Esophagus muscularis mucosa (tissue), 4 donors: Measurements from ENCODE around the gene LRMDA. TPM values are rescaled to one million over a fixed set of nuclear protein-coding genes. Genes with fewer than 3 reads are reported as not detected.

Experiments
- DNase-seq: peaks from one replicate; pipeline ENCODE4 v3.0.0-alpha.2; 2017; ENCODE audit errors: extremely low spot score
- H3K27ac ChIP-seq, 4 donors: fragments of 200-600 bp; sonication (generic); replicated peaks in 1 of 4; 1 replicate in 3 of 4; 2 replicates in 1 of 4; pipeline ENCODE4 v1.5.1; 2016 to 2019; ENCODE audit warnings: mild to moderate bottlenecking in 1 of 4
- H3K27me3 ChIP-seq, 4 donors: fragments of 200-600 bp; sonication (generic); one replicate each; pipeline versions ENCODE4 v1.5.1 to v1.6.0; 2016 to 2019
- H3K36me3 ChIP-seq, 4 donors: fragments of 200-600 bp; sonication (generic); one replicate each; pipeline ENCODE4 v1.5.1; 2016 to 2019
- H3K4me1 ChIP-seq, 4 donors: fragments of 200-600 bp; sonication (generic); one replicate each; pipeline ENCODE4 v1.5.1; 2016 to 2019
- H3K4me3 ChIP-seq, 4 donors: fragments of 200-600 bp; sonication (generic); 1 replicate in 2 of 4; 2 replicates in 2 of 4; pipeline ENCODE4 v1.5.1; 2016 to 2019; ENCODE audit warnings: mild to moderate bottlenecking in 4 of 4, moderate library complexity in 1 of 4
- H3K9me3 ChIP-seq, 4 donors: fragments of 200-600 bp; sonication (generic); 1 replicate in 3 of 4; 2 replicates in 1 of 4; pipeline ENCODE4 v1.5.1; 2016 to 2019
- EP300 ChIP-seq: sonication (generic); formaldehyde crosslinking; IDR thresholded peaks from one replicate; pipeline ENCODE4 v1.6.1; 2017; ENCODE audit warnings: antibody characterized with exemption
- POLR2A ChIP-seq: fragments of 450-650 bp; IDR thresholded peaks from one replicate; pipeline ENCODE4 v1.6.1; 2017; ENCODE audit warnings: antibody characterized with exemption, moderate library complexity, mild to moderate bottlenecking, low read depth
- POLR2AphosphoS5 ChIP-seq, 2 donors: sonication (generic); formaldehyde crosslinking; IDR thresholded peaks; one replicate each; pipeline ENCODE4 v1.6.1; 2017; ENCODE audit warnings: antibody characterized with exemption in 2 of 2
- WGBS: methylation state at CpG from one replicate; pipeline ENCODE4 v1.1.5; 2018; 5-methylcytosine and 5-hydroxymethylcytosine counted together
- intact Hi-C: fragments of 100-400 bp; cut with DNase I; formaldehyde crosslinking; loops from one replicate; pipeline ENCODE4 v1.15.1; 2023
- total RNA-seq, 4 donors: library from RNA; depleted of rRNA; stranded (reverse); fragments of >200 nt; gene quantifications; one replicate each; pipeline versions ENCODE4 v1.1.0 to v1.2.1, GENCODE V29; 2016
- TF ChIP-seq, protein P1 (sequence below), 3 experiments: fragments of 200-600 bp in 2 of 3; fragments of 450-650 bp in 1 of 3; sonication (generic) in 2 of 3; IDR thresholded peaks; one replicate each; pipeline ENCODE4 v1.5.1; 2017 to 2019; ENCODE audit warnings: antibody characterized with exemption in 3 of 3, mild to moderate bottlenecking in 2 of 3, moderate library complexity in 1 of 3

Gene LRMDA
- total RNA-seq, 4 donors from 2014 or later = 14.3 to 34.9 (median 26.5) TPM

DNA sequence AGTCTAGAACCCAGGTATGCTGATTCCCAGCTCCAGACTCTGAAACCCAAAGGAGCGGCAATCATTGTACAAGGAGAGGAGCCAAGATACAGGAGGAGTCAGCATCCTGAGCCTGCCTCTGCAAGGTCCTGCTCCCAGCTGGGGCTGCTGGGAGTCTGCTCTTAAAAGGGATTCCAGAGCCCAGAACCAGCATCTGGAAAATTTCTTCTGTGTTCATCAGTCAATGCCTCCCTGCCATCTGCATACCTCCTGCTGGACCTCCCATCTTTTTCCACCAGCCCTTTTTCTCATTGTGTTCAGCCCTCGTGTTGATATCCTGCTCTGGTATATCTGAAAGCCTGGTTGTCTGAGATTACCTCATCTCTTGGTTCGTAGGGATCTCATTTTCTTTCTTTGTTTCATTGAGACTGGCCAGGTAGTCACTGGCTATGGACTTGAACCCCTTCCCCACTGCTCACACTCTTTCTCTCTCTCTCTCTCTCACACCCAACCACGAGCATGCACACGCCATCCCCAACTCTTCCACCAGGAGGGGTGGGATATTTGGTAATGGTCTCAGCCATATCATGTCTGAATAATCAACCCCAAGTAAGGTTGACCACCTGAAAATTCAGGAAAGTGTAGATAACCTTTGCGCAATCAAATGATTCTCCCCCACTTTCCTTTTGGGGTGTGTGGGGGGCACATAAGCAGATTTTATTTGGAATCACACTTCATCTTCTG lies 608.8 kb downstream of the LRMDA start:
- Histone ChIP-seq H3K27me3 (no peaks in the 10 kb centered on the region), H3K4me3 (no peak overlapping the region), H3K36me3 (no peaks in the 10 kb centered on the region), H3K4me1 (peaks cover 6 to 18% (median 17%) of the 10 kb centered on the region in 4 donors), H3K9me3 (peaks cover 0 to 10% (median 8%) of the 10 kb centered on the region in 4 donors), H3K27ac (no peak overlapping the region)
- 91% methylated on average over 6 of the region's 6 CpGs for WGBS
- DNase-seq = no peak
- TF ChIP-seq POLR2AphosphoS5 (IDR thresholded peaks at IDR 0.05) (no peak), EP300 (no peak), POLR2A (no peak)
- TF ChIP-seq, protein P1, sequence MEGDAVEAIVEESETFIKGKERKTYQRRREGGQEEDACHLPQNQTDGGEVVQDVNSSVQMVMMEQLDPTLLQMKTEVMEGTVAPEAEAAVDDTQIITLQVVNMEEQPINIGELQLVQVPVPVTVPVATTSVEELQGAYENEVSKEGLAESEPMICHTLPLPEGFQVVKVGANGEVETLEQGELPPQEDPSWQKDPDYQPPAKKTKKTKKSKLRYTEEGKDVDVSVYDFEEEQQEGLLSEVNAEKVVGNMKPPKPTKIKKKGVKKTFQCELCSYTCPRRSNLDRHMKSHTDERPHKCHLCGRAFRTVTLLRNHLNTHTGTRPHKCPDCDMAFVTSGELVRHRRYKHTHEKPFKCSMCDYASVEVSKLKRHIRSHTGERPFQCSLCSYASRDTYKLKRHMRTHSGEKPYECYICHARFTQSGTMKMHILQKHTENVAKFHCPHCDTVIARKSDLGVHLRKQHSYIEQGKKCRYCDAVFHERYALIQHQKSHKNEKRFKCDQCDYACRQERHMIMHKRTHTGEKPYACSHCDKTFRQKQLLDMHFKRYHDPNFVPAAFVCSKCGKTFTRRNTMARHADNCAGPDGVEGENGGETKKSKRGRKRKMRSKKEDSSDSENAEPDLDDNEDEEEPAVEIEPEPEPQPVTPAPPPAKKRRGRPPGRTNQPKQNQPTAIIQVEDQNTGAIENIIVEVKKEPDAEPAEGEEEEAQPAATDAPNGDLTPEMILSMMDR (IDR thresholded peaks at IDR 0.05) = no peak
- intact Hi-C loops = no loop called here

DNA sequence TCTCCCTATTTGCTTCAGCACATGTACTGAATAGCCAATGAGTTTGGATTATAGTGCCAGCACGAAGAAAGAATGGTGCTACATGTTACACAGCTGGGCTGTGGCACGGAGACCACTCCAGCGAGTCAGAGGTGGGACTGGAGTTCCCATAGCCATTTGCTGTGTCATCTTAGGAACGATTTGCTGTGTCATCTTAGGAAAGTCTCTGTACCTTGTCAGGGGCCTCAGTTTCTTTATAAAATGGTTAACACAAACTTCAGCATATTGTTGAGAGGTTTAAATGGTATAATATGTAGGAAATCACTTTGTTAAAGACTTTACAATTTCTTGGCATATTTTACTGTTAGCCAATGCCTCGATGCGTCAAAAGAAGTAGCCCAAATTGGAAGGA lies 609.4 kb downstream of the LRMDA start:
- Histone ChIP-seq H3K27ac (no peak overlapping the region), H3K4me3 (no peak overlapping the region), H3K4me1 (peaks cover 4 to 13% (median 12%) of the 10 kb centered on the region in 4 donors), H3K36me3 (no peaks in the 10 kb centered on the region), H3K27me3 (no peaks in the 10 kb centered on the region), H3K9me3 (peaks cover 0 to 10% (median 8%) of the 10 kb centered on the region in 4 donors)
- intact Hi-C loops = no loop called here
- WGBS = 95% methylated on average over 6 of the region's 6 CpGs
- TF ChIP-seq, protein P1 (IDR thresholded peaks at IDR 0.05) = no peak
- TF ChIP-seq EP300 (no peak), POLR2A (no peak), POLR2AphosphoS5 (IDR thresholded peaks at IDR 0.05) (no peak)
- DNase-seq = no peak

DNA sequence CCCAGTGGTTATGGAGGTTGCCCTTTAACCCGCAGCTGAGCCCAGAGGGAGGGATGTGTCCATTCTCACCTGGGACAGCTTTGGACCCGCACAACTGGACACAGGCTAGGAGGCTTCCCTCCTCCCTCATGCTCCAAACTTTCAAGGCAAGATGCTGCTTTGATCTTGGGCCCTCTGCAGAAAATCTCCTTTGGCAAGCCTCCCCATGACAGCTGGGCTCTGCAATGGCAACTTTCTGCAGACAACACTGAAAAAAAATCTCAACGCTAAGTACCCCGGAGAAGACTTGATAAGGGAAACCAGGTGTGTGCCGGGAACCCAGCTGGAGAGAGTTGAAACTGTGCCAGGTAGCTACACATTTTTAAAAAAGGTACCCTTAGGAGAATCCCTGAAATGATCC lies 610.1 kb downstream of the LRMDA start:
- H3K36me3 ChIP-seq = no peaks in the 10 kb centered on the region
- H3K27me3 ChIP-seq = no peaks in the 10 kb centered on the region
- no peak for DNase-seq
- WGBS = 90% methylated on average over 5 of the region's 5 CpGs
- TF ChIP-seq EP300 (no peak), POLR2A (no peak)
- intact Hi-C loops = no loop called here
- H3K9me3 ChIP-seq = peaks cover 0 to 10% (median 8%) of the 10 kb centered on the region in 4 donors
- no peak overlapping the region for H3K4me3 ChIP-seq
- H3K4me1 ChIP-seq = peaks cover 0 to 7% (median 5%) of the 10 kb centered on the region in 4 donors
- no peak overlapping the region for H3K27ac ChIP-seq

DNA sequence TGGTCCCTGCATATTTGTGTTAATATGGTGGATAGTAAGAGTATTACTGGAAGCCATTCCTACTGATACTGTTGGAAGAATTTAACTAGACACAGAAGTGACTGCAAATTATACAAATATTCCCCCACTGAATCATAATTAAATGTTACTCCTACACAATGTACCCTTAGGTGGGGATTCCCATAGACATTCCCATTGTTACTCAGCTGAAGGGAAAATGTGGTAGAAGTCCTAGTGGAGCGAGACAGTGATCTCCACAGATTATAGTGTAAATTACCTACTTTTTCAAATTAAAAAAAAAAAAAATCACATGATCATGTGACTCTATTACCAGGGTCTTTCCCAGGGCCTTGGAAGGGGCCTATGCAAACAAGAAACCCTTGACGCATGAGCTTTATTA lies 611.8 kb downstream of the LRMDA start:
- H3K27me3 ChIP-seq = no peaks in the 10 kb centered on the region
- TF ChIP-seq POLR2AphosphoS5 (IDR thresholded peaks at IDR 0.05) (no peak), EP300 (no peak), POLR2A (no peak)
- TF ChIP-seq, protein P1 (IDR thresholded peaks at IDR 0.05) = no peak
- no peak overlapping the region for H3K4me3 ChIP-seq
- H3K4me1 ChIP-seq = no peaks in the 10 kb centered on the region
- DNase-seq = no peak
- WGBS = 97% methylated on average over 2 of the region's 2 CpGs
- intact Hi-C loops = no loop called here
- H3K9me3 ChIP-seq = peaks cover 0 to 9% (median 7%) of the 10 kb centered on the region in 4 donors
- no peak overlapping the region for H3K27ac ChIP-seq
- H3K36me3 ChIP-seq = no peaks in the 10 kb centered on the region

DNA sequence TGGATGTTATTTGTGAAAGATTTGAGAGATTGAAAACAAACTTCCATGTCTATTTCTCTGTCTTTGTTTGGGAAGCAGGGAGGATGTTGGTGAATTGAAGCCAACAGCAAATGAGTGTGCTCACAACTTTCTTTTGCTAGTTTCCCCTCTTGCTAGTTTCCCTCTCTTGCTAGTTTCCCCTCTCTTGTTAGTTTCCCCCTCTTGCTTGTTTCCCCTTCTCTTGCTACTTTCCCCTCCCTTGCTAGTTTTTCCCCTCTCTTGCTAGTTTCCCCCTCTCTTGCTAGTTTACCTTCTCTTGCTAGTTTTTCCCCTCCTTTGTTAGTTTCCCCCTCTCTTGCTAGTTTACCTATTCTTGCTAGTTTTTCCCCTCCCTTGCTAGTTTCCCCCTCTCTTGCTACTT lies 613.3 kb downstream of the LRMDA start:
- Histone ChIP-seq H3K27me3 (no peaks in the 10 kb centered on the region), H3K36me3 (no peaks in the 10 kb centered on the region), H3K4me1 (no peaks in the 10 kb centered on the region), H3K9me3 (no peaks in the 10 kb centered on the region), H3K27ac (no peak overlapping the region), H3K4me3 (no peak overlapping the region)
- DNase-seq = no peak
- no peak for TF ChIP-seq POLR2A
- TF ChIP-seq, protein P1 (IDR thresholded peaks at IDR 0.05) = no peak
- TF ChIP-seq EP300 = no peak
- no peak for TF ChIP-seq POLR2AphosphoS5 (IDR thresholded peaks at IDR 0.05)
- intact Hi-C loops = no loop called here
